Raji (cell line): ENCODE measurements around the gene MRTFA.

Experiments used
- POLR2A ChIP-seq: IDR thresholded peaks from 2 replicates; pipeline ENCODE4 v1.6.1; 2011; ENCODE audit warnings: low read depth, low read length, control low read depth; ENCODE audit not compliant: insufficient read depth

Gene MRTFA

GRCh38 chr22:40509401-40510134 is 127.0 kb downstream of the MRTFA start:
- no peak for TF ChIP-seq POLR2A

- no peak for TF ChIP-seq POLR2A
These were observed 129.0 kb downstream of the MRTFA start for GRCh38 chr22:40507491-40507890.

- TF ChIP-seq POLR2A: no peak
These were observed 129.8 kb downstream of the MRTFA start for GRCh38 chr22:40506762-40507161.

GRCh38 chr22:40504285-40505249 is 132.0 kb downstream of the MRTFA start:
- TF ChIP-seq POLR2A: no peak

- TF ChIP-seq POLR2A: no peak
These were observed 133.6 kb downstream of the MRTFA start for GRCh38 chr22:40502919-40503318.

- TF ChIP-seq POLR2A: no peak
These were observed 137.3 kb downstream of the MRTFA start for GRCh38 chr22:40499209-40499623.

- no peak for TF ChIP-seq POLR2A
These were observed 137.9 kb downstream of the MRTFA start for GRCh38 chr22:40498420-40499208.

- no peak for TF ChIP-seq POLR2A
These were observed 143.1 kb downstream of the MRTFA start for GRCh38 chr22:40493441-40493840.

GRCh38 chr22:40491990-40492631 is 144.4 kb downstream of the MRTFA start:
- no peak for TF ChIP-seq POLR2A

- no peak for TF ChIP-seq POLR2A
These were observed 148.8 kb downstream of the MRTFA start for GRCh38 chr22:40487663-40488249.

GRCh38 chr22:40486962-40487602 is 149.4 kb downstream of the MRTFA start:
- no peak for TF ChIP-seq POLR2A

- no peak for TF ChIP-seq POLR2A
These were observed 150.5 kb downstream of the MRTFA start for GRCh38 chr22:40485813-40486667.

GRCh38 chr22:40484906-40485669 is 151.4 kb downstream of the MRTFA start:
- TF ChIP-seq POLR2A: no peak

GRCh38 chr22:40482886-40483285 is 153.6 kb downstream of the MRTFA start:
- TF ChIP-seq POLR2A: no peak
